ES-I3 (cell line): ENCODE results near the gene ZFPM1.
"Not testable (repeated sequence)": the region's sequence is repeated elsewhere in the genome, so short reads cannot be mapped to it uniquely, and the experiment has no call there.

Experiments used
- H3K36me3 ChIP-seq: 2 replicates; pipeline ENCODE4 v1.6.1; 2013; ENCODE audit warnings: mild to moderate bottlenecking, low read length, control low read depth, moderate library complexity; ENCODE audit not compliant: insufficient read depth
- H3K4me1 ChIP-seq: 2 replicates; pipeline ENCODE4 v1.6.1; 2013; ENCODE audit warnings: mild to moderate bottlenecking, control low read depth, low read length; ENCODE audit not compliant: insufficient read depth
- H3K9ac ChIP-seq: 2 replicates; pipeline ENCODE4 v1.6.1; 2013; ENCODE audit warnings: low read depth, mild to moderate bottlenecking, low read length, moderate library complexity
- H3K9me3 ChIP-seq: 2 replicates; pipeline ENCODE4 v1.6.1; 2013; ENCODE audit warnings: mild to moderate bottlenecking, low read length, moderate library complexity; ENCODE audit not compliant: control insufficient read depth, insufficient read depth

Gene ZFPM1

GRCh38 chr16:88468275-88469129 lies 15.4 kb downstream of the ZFPM1 start:
- Histone ChIP-seq H3K4me1 (no peaks in the 10 kb centered on the region; the same call in 1 of the 2 replicates), H3K9me3 (no peaks in the 10 kb centered on the region), H3K36me3 (no peaks in the 10 kb centered on the region), H3K9ac (no peak overlapping the region)

- Histone ChIP-seq H3K4me1 (no peaks in the 10 kb centered on the region; the same call in 1 of the 2 replicates), H3K9me3 (no peaks in the 10 kb centered on the region), H3K36me3 (no peaks in the 10 kb centered on the region), H3K9ac (no peak overlapping the region)
These were observed 16.7 kb downstream of the ZFPM1 start for GRCh38 chr16:88469615-88470395.

- not testable (repeated sequence) for H3K9me3 ChIP-seq, H3K9ac ChIP-seq, H3K36me3 ChIP-seq, H3K4me1 ChIP-seq
These were observed 17.3 kb downstream of the ZFPM1 start for GRCh38 chr16:88470396-88470680.

GRCh38 chr16:88470696-88471095 lies 17.6 kb downstream of the ZFPM1 start:
- H3K4me1 ChIP-seq, H3K9ac ChIP-seq, H3K9me3 ChIP-seq, H3K36me3 ChIP-seq: not testable (repeated sequence)

- H3K9ac ChIP-seq: no peak overlapping the region
- H3K4me1 ChIP-seq: no peaks in the 10 kb centered on the region; the same call in 1 of the 2 replicates
- no peaks in the 10 kb centered on the region for H3K9me3 ChIP-seq
- H3K36me3 ChIP-seq: no peaks in the 10 kb centered on the region
These were observed 18.0 kb downstream of the ZFPM1 start for GRCh38 chr16:88471115-88471514.

- Histone ChIP-seq H3K9me3 (no peaks in the 10 kb centered on the region), H3K9ac (no peak overlapping the region), H3K4me1 (no peaks in the 10 kb centered on the region; the same call in 1 of the 2 replicates)
These were observed 18.5 kb downstream of the ZFPM1 start for GRCh38 chr16:88471575-88471974.

GRCh38 chr16:88472069-88472468 lies 19.0 kb downstream of the ZFPM1 start:
- H3K9ac ChIP-seq: no peak overlapping the region
- H3K36me3 ChIP-seq: no peaks in the 10 kb centered on the region
- no peaks in the 10 kb centered on the region for H3K9me3 ChIP-seq
- H3K4me1 ChIP-seq: no peaks in the 10 kb centered on the region; the same call in 1 of the 2 replicates

More at GRCh38 chr16:88471575-88471974, 18.5 kb downstream of the ZFPM1 start:
- H3K36me3 ChIP-seq: no peaks in the 10 kb centered on the region

GRCh38 chr16:88472637-88473205 lies 19.6 kb downstream of the ZFPM1 start:
- no peaks in the 10 kb centered on the region for H3K9me3 ChIP-seq
- no peaks in the 10 kb centered on the region for H3K36me3 ChIP-seq
- no peaks in the 10 kb centered on the region; the same call in 1 of the 2 replicates for H3K4me1 ChIP-seq
- no peak overlapping the region for H3K9ac ChIP-seq

- H3K9ac ChIP-seq: no peak overlapping the region
- no peaks in the 10 kb centered on the region for H3K36me3 ChIP-seq
- H3K9me3 ChIP-seq: no peaks in the 10 kb centered on the region
- no peaks in the 10 kb centered on the region; the same call in 1 of the 2 replicates for H3K4me1 ChIP-seq
These were observed 20.8 kb downstream of the ZFPM1 start for GRCh38 chr16:88473666-88474534.

- Histone ChIP-seq H3K36me3 (no peaks in the 10 kb centered on the region), H3K9ac (no peak overlapping the region), H3K9me3 (no peaks in the 10 kb centered on the region), H3K4me1 (no peaks in the 10 kb centered on the region; the same call in 1 of the 2 replicates)
These were observed 22.0 kb downstream of the ZFPM1 start for GRCh38 chr16:88475037-88475436.

- Histone ChIP-seq H3K9ac (no peak overlapping the region), H3K4me1 (no peaks in the 10 kb centered on the region; the same call in 1 of the 2 replicates), H3K36me3 (no peaks in the 10 kb centered on the region), H3K9me3 (no peaks in the 10 kb centered on the region)
These were observed 23.1 kb downstream of the ZFPM1 start for GRCh38 chr16:88476203-88476602.

GRCh38 chr16:88476817-88477397 lies 23.8 kb downstream of the ZFPM1 start:
- H3K9me3 ChIP-seq: no peaks in the 10 kb centered on the region
- no peaks in the 10 kb centered on the region for H3K36me3 ChIP-seq
- no peak overlapping the region for H3K9ac ChIP-seq
- H3K4me1 ChIP-seq: no peaks in the 10 kb centered on the region; the same call in 1 of the 2 replicates

GRCh38 chr16:88477631-88478519 lies 24.8 kb downstream of the ZFPM1 start:
- Histone ChIP-seq H3K4me1 (no peaks in the 10 kb centered on the region; the same call in 1 of the 2 replicates), H3K9ac (no peak overlapping the region), H3K9me3 (no peaks in the 10 kb centered on the region), H3K36me3 (no peaks in the 10 kb centered on the region)
